Measurements from ENCODE around the gene DIP2C. TPM values are rescaled to one million over a fixed set of nuclear protein-coding genes. Genes with fewer than 3 reads are reported as not detected.

The DIP2C gene
- total RNA-seq, 1 experiment from 2014 or later = 11.0 TPM

DNA sequence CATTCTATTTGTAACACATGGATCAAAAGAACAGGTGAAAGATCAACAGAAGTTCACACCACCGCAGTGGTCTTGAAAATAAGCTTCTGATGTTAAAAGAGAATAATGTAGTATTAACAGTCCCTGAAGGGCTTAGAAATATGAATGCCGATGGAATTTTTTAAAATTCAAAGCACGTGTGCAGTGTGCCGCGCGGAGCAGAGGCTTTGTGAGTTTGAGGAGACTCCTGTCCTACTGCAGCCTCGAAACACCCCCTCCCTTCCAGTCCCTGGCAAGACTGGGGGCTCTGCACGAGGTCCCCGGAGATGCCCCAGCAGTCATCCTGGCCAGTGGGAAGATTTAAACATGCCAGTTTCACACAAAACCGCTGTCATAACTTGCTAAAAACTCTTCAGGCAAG lies 196.6 kb downstream of the DIP2C start:
- DNase-seq = no peak
- H3K9me3 Mint-ChIP-seq (ENCODE audit: low read depth, unreplicated experiment) = no peaks in the 10 kb centered on the region
- no peak overlapping the region for H3K27ac Mint-ChIP-seq (ENCODE audit: unreplicated experiment)
- no TSS peak for BruUV-seq (replicated peaks)
- H3K36me3 Mint-ChIP-seq (ENCODE audit: insufficient read depth, unreplicated experiment) = no peaks in the 10 kb centered on the region
- intact Hi-C loops (cut with micrococcal nuclease; ENCODE audit: unreplicated experiment) = no loop called here
- TF ChIP-seq, protein P1, sequence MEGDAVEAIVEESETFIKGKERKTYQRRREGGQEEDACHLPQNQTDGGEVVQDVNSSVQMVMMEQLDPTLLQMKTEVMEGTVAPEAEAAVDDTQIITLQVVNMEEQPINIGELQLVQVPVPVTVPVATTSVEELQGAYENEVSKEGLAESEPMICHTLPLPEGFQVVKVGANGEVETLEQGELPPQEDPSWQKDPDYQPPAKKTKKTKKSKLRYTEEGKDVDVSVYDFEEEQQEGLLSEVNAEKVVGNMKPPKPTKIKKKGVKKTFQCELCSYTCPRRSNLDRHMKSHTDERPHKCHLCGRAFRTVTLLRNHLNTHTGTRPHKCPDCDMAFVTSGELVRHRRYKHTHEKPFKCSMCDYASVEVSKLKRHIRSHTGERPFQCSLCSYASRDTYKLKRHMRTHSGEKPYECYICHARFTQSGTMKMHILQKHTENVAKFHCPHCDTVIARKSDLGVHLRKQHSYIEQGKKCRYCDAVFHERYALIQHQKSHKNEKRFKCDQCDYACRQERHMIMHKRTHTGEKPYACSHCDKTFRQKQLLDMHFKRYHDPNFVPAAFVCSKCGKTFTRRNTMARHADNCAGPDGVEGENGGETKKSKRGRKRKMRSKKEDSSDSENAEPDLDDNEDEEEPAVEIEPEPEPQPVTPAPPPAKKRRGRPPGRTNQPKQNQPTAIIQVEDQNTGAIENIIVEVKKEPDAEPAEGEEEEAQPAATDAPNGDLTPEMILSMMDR (IDR thresholded peaks at IDR 0.05; ENCODE audit: unreplicated experiment) = no peak
- no peaks in the 10 kb centered on the region for H3K4me1 Mint-ChIP-seq (ENCODE audit: low read depth, unreplicated experiment)
- CTCF ChIA-PET = no interaction called here
- no peak overlapping the region for H3K4me3 Mint-ChIP-seq (ENCODE audit: low read depth, unreplicated experiment)
- no peaks in the 10 kb centered on the region for H3K27me3 Mint-ChIP-seq (ENCODE audit: unreplicated experiment)

DNA sequence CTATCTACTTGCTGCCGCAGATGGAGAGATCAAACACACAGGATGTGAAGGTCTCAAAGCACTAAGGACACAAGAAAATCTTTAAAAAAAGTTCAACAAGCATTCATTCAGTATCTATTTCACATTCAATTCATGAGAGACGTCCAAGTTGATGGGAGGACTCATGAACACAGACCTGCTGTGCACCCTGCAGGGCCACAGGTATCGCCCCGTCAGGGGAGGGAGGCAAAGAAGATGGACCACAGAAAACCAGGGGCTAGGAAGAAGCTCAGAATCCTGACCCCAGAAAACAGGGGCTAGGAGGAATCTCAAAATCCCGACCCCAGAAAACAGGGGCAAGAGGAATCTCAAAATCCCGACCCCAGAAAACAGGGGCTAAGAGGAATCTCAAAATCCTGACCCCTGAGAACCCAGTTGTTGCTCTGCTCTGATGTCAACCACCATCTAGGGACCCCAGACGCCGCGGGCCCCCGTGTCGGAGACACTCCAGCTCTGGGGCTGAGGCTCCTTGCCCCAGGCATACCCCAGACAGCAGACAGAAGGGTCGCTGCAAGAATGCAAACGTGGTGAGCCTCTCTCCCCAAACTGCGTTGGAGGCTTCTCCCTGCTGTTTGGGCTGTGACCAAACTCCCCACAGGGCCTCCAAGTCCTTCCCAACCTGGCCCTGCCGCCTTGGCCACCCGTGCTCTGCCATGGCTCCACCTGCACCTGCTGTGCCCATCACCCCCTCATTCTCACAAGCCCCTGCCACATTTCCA lies 197.6 kb downstream of the DIP2C start:
- no peaks in the 10 kb centered on the region for H3K36me3 Mint-ChIP-seq (ENCODE audit: insufficient read depth, unreplicated experiment)
- TF ChIP-seq, protein P1 (IDR thresholded peaks at IDR 0.05; ENCODE audit: unreplicated experiment) = no peak
- no peaks in the 10 kb centered on the region for H3K4me1 Mint-ChIP-seq (ENCODE audit: low read depth, unreplicated experiment)
- CTCF ChIA-PET = no interaction called here
- DNase-seq = no peak
- H3K27ac Mint-ChIP-seq (ENCODE audit: unreplicated experiment) = no peak overlapping the region
- BruUV-seq (replicated peaks) = no TSS peak
- intact Hi-C loops (cut with micrococcal nuclease; ENCODE audit: unreplicated experiment) = no loop called here
- no peaks in the 10 kb centered on the region for H3K9me3 Mint-ChIP-seq (ENCODE audit: low read depth, unreplicated experiment)
- H3K27me3 Mint-ChIP-seq (ENCODE audit: unreplicated experiment) = no peaks in the 10 kb centered on the region
- no peak overlapping the region for H3K4me3 Mint-ChIP-seq (ENCODE audit: low read depth, unreplicated experiment)

DNA sequence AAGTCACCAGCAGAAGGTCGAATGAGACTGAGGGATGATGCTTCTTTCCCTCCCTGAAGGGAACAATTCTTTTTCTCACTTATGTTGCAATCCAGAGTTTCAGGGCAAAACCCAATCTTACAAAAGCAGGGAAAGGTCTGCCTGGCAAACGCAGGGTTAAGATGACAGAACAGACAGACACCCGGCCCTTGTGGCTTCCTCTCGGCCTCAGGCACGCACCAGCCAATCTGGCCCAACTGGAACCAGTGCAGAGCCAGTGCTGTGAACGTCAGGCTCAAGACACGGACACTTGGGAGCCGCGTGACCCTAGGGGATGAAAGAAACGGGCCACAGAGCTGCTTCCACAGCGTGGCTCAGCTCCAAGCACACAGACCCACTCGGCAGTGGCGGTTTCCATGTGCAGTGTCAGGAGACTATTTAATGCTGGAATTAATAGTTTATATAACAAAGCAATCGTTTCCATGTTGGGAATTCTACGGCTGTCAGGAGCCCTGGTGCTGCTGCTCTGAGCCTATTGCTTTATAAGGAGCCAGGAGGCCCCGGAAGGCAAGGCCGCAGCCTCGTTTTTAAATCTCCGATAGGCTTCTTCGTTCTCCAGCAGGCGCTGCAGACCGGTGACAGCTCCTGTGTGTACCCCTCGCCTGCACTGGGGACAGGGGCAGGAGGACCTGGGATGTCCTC lies 198.4 kb downstream of the DIP2C start:
- H3K9me3 Mint-ChIP-seq (ENCODE audit: low read depth, unreplicated experiment) = no peaks in the 10 kb centered on the region
- DNase-seq = no peak
- BruUV-seq (replicated peaks) = no TSS peak
- no peak overlapping the region for H3K27ac Mint-ChIP-seq (ENCODE audit: unreplicated experiment)
- H3K4me3 Mint-ChIP-seq (ENCODE audit: low read depth, unreplicated experiment) = no peak overlapping the region
- no peaks in the 10 kb centered on the region for H3K36me3 Mint-ChIP-seq (ENCODE audit: insufficient read depth, unreplicated experiment)
- CTCF ChIA-PET = no interaction called here
- no peaks in the 10 kb centered on the region for H3K27me3 Mint-ChIP-seq (ENCODE audit: unreplicated experiment)
- intact Hi-C loops (cut with micrococcal nuclease; ENCODE audit: unreplicated experiment) = no loop called here
- no peaks in the 10 kb centered on the region for H3K4me1 Mint-ChIP-seq (ENCODE audit: low read depth, unreplicated experiment)
- TF ChIP-seq, protein P1 (IDR thresholded peaks at IDR 0.05; ENCODE audit: unreplicated experiment) = no peak

DNA sequence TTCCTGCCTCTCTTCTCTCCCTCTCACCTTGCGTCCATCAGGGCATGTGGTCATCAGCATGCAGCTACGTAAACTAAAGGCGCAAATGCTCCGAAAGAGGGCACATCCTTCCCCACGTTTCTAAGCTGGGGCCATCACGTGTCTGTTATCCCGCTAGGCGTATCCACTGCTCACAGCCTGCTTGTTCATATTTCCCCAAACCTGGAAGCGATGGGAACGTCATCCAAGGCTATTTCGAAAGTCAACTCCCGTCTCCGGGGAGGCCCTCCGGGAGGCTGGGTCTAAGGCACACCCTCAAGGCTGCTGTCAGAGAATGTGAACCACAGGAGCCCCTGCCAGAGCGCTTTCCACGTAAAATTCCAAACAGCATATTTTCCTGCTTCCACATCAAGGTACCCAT lies 199.2 kb downstream of the DIP2C start:
- Mint-ChIP-seq H3K36me3 (ENCODE audit: insufficient read depth, unreplicated experiment) (no peaks in the 10 kb centered on the region), H3K4me1 (ENCODE audit: low read depth, unreplicated experiment) (no peaks in the 10 kb centered on the region), H3K9me3 (ENCODE audit: low read depth, unreplicated experiment) (no peaks in the 10 kb centered on the region), H3K27ac (ENCODE audit: unreplicated experiment) (no peak overlapping the region), H3K27me3 (ENCODE audit: unreplicated experiment) (no peaks in the 10 kb centered on the region), H3K4me3 (ENCODE audit: low read depth, unreplicated experiment) (no peak overlapping the region)
- BruUV-seq (replicated peaks) = no TSS peak
- DNase-seq = no peak
- intact Hi-C loops (cut with micrococcal nuclease; ENCODE audit: unreplicated experiment) = no loop called here
- TF ChIP-seq, protein P1 (IDR thresholded peaks at IDR 0.05; ENCODE audit: unreplicated experiment) = no peak
- CTCF ChIA-PET = no interaction called here

Measured in Calu3 (cell line).